ENCODE results near the gene RAMP2.

GRCh38 chr17:42748908-42749798 is 11.9 kb upstream of the RAMP2 start:
- TF ChIP-seq CTCF (IDR thresholded peaks at IDR 0.05) (no peak), ZNF138 (CRISPR knock-in tag; conservative IDR thresholded peaks at IDR 0.05) (no peak), PREB (CRISPR knock-in tag; IDR thresholded peaks at IDR 0.05; ENCODE audit: borderline replicate concordance) (no peak), TEAD4 (CRISPR knock-in tag; IDR thresholded peaks at IDR 0.05) (no peak)
- TF ChIP-seq, protein P1, sequence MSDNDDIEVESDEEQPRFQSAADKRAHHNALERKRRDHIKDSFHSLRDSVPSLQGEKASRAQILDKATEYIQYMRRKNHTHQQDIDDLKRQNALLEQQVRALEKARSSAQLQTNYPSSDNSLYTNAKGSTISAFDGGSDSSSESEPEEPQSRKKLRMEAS (CRISPR knock-in tag; IDR thresholded peaks at IDR 0.05): no peak
- TF ChIP-seq, protein P2, sequence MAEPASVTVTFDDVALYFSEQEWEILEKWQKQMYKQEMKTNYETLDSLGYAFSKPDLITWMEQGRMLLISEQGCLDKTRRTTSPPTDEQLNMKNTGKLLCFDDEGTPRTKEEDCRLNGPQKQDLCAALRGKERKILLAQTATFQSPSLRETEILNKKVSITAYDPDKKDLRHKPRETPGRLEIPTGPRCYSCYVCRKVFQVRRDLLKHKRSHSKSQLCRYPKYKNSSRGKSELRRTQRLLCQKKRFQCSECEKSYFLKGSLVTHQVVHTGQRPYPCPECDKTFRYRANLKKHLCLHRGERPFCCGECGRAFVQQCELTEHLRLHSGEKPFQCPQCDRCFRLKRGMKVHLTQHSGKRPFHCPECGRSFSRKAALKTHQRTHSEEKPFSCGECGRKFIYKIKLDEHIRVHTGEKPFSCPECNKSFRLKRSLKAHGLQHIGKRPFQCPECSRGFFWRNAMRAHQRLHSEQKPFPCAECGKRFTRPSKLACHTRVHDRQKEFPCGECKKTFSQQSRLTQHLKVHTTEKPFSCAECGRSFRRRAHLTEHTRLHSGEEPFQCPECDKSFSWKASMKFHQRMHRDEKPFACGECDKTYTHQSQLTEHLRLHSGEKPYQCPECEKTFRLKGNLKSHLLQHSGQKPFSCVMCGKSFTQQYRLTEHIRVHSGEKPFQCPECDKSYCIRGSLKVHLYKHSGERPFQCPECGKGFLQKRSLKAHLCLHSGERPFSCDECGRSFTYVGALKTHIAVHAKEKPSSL (CRISPR knock-in tag; conservative IDR thresholded peaks at IDR 0.05): no peak
- TF ChIP-seq, protein P3, sequence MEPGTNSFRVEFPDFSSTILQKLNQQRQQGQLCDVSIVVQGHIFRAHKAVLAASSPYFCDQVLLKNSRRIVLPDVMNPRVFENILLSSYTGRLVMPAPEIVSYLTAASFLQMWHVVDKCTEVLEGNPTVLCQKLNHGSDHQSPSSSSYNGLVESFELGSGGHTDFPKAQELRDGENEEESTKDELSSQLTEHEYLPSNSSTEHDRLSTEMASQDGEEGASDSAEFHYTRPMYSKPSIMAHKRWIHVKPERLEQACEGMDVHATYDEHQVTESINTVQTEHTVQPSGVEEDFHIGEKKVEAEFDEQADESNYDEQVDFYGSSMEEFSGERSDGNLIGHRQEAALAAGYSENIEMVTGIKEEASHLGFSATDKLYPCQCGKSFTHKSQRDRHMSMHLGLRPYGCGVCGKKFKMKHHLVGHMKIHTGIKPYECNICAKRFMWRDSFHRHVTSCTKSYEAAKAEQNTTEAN (CRISPR knock-in tag; IDR thresholded peaks at IDR 0.05): no peak
